H9 (cell line): ENCODE measurements around the gene LPP. TPM values are rescaled to one million over a fixed set of nuclear protein-coding genes. Genes with fewer than 3 reads are reported as not detected.

Experiments used
- DNase-seq: peaks from one replicate; pipeline ENCODE4 v3.0.0-alpha.2; 2017
- H2AFZ ChIP-seq: one replicate; pipeline ENCODE4 v1.6.1; 2013; ENCODE audit warnings: mild to moderate bottlenecking, low read length, control low read depth, moderate library complexity
- H2AK5ac ChIP-seq: 2 replicates; pipeline ENCODE4 v1.6.1; 2013; ENCODE audit warnings: low read length, control low read depth, mixed read lengths; ENCODE audit not compliant: insufficient read length
- H2BK120ac ChIP-seq: one replicate; pipeline ENCODE4 v1.6.1; 2013; ENCODE audit warnings: low read depth, mild to moderate bottlenecking, low read length, control low read depth, inconsistent platforms; ENCODE audit not compliant: poor library complexity, severe bottlenecking
- H2BK12ac ChIP-seq: 2 replicates; pipeline ENCODE4 v1.6.1; 2013; ENCODE audit warnings: low read length, control low read depth, mixed read lengths, low read depth; ENCODE audit not compliant: insufficient read length
- H2BK15ac ChIP-seq: 2 replicates; pipeline ENCODE4 v1.6.1; 2013; ENCODE audit warnings: low read depth, low read length, control low read depth
- H2BK20ac ChIP-seq: one replicate; pipeline ENCODE4 v1.6.1; 2013; ENCODE audit warnings: low read depth, mild to moderate bottlenecking, low read length, control low read depth, inconsistent platforms; ENCODE audit not compliant: poor library complexity, severe bottlenecking
- H2BK5ac ChIP-seq: 2 replicates; pipeline ENCODE4 v1.6.1; 2013; ENCODE audit warnings: low read length, control low read depth, mixed read lengths; ENCODE audit not compliant: insufficient read length
- H3K14ac ChIP-seq: 2 replicates; pipeline ENCODE4 v1.6.1; 2013; ENCODE audit warnings: low read length, control low read depth; ENCODE audit not compliant: insufficient read depth
- H3K18ac ChIP-seq: 2 replicates; pipeline ENCODE4 v1.6.1; 2013; ENCODE audit warnings: low read depth, mild to moderate bottlenecking, mixed read lengths, low read length, control low read depth; ENCODE audit not compliant: insufficient read length
- H3K23ac ChIP-seq: 2 replicates; pipeline ENCODE4 v1.6.1; 2013; ENCODE audit warnings: low read length, control low read depth, mixed read lengths, low read depth; ENCODE audit not compliant: insufficient read length
- H3K23me2 ChIP-seq: 2 replicates; pipeline ENCODE4 v1.6.1; 2013; ENCODE audit warnings: low read depth, mild to moderate bottlenecking, mixed read lengths, low read length, control low read depth; ENCODE audit not compliant: insufficient read length, poor library complexity, severe bottlenecking
- H3K27ac ChIP-seq: 2 replicates; pipeline ENCODE4 v1.5.1; 2013; ENCODE audit warnings: low read length, control low read depth, mixed read lengths, low read depth; ENCODE audit not compliant: insufficient read length
- H3K27me3 ChIP-seq: 2 replicates; pipeline ENCODE4 v1.6.1; 2013; ENCODE audit warnings: low read length, control low read depth, inconsistent platforms; ENCODE audit not compliant: insufficient read depth
- H3K4ac ChIP-seq: 2 replicates; pipeline ENCODE4 v1.6.1; 2013; ENCODE audit warnings: low read depth, mild to moderate bottlenecking, control low read depth, inconsistent platforms, low read length, moderate library complexity
- H3K4me1 ChIP-seq: 2 replicates; pipeline ENCODE4 v1.6.1; 2013; ENCODE audit warnings: low read length, control low read depth, inconsistent platforms; ENCODE audit not compliant: insufficient read depth
- H3K4me2 ChIP-seq: 2 replicates; pipeline ENCODE4 v1.6.1; 2013; ENCODE audit warnings: low read length, control low read depth, mixed read lengths; ENCODE audit not compliant: insufficient read length, insufficient read depth
- H3K56ac ChIP-seq: 2 replicates; pipeline ENCODE4 v1.6.1; 2013; ENCODE audit warnings: low read depth, mild to moderate bottlenecking, mixed read lengths, low read length, control low read depth; ENCODE audit not compliant: insufficient read length
- H3K79me1 ChIP-seq: 2 replicates; pipeline ENCODE4 v1.6.1; 2013; ENCODE audit warnings: low read depth, mild to moderate bottlenecking, moderate library complexity, low read length, control low read depth, inconsistent platforms; ENCODE audit not compliant: insufficient read depth, poor library complexity, severe bottlenecking
- H3K79me2 ChIP-seq: 2 replicates; pipeline ENCODE4 v1.6.1; 2013; ENCODE audit warnings: low read length, control low read depth, inconsistent platforms; ENCODE audit not compliant: insufficient read depth
- H3K9ac ChIP-seq: 2 replicates; pipeline ENCODE4 v1.6.1; 2013; ENCODE audit warnings: low read length, control low read depth, mixed read lengths; ENCODE audit not compliant: insufficient read length; ENCODE audit errors: extremely low read depth
- H3K9me3 ChIP-seq: one replicate; pipeline ENCODE4 v1.6.1; 2013; ENCODE audit warnings: low read depth, low read length, inconsistent platforms; ENCODE audit not compliant: control insufficient read depth
- H3T11ph ChIP-seq: one replicate; pipeline ENCODE4 v1.6.1; 2013; ENCODE audit warnings: mild to moderate bottlenecking, low read length, control low read depth, inconsistent platforms
- H4K20me1 ChIP-seq: one replicate; pipeline ENCODE4 v1.6.1; 2013; ENCODE audit not compliant: control insufficient read depth, insufficient read length, insufficient read depth
- H4K5ac ChIP-seq: 2 replicates; pipeline ENCODE4 v1.6.1; 2013; ENCODE audit warnings: low read depth, mild to moderate bottlenecking, mixed read lengths, low read length, control low read depth; ENCODE audit not compliant: insufficient read length
- H4K8ac ChIP-seq: replicated peaks from 2 replicates; pipeline ENCODE4 v1.6.1; 2013; ENCODE audit warnings: low read length, control low read depth, mixed read lengths, low read depth; ENCODE audit not compliant: insufficient read length
- H4K91ac ChIP-seq: 2 replicates; pipeline ENCODE4 v1.6.1; 2013; ENCODE audit warnings: low read depth, mild to moderate bottlenecking, moderate library complexity, mixed read lengths, low read length, control low read depth; ENCODE audit not compliant: insufficient read length
- H3K27ac Mint-ChIP-seq, 3 experiments: 2 replicates in 2 of 3; 3 replicates in 1 of 3; pipeline ENCODE4 v1.8.0; 2020 to 2021; ENCODE audit warnings: mixed read lengths in 3 of 3, mild to moderate bottlenecking in 1 of 3, moderate library complexity in 1 of 3
- H3K27me3 Mint-ChIP-seq: 2 replicates; pipeline ENCODE4 v1.8.0; 2021; ENCODE audit warnings: low read depth, mild to moderate bottlenecking, moderate library complexity, mixed read lengths
- H3K36me3 Mint-ChIP-seq, 3 experiments: 2 replicates in 2 of 3; 3 replicates in 1 of 3; pipeline ENCODE4 v1.8.0; 2020 to 2021; ENCODE audit warnings: low read depth in 3 of 3, mixed read lengths in 3 of 3; ENCODE audit not compliant: insufficient read depth in 1 of 3
- H3K4me1 Mint-ChIP-seq, 2 experiments: 2 replicates each; pipeline ENCODE4 v1.8.0; 2020; ENCODE audit warnings: mixed read lengths in 2 of 2
- H3K4me3 Mint-ChIP-seq, 2 experiments: 2 replicates in 1 of 2; 3 replicates in 1 of 2; pipeline ENCODE4 v1.8.0; 2020 to 2021; ENCODE audit warnings: mild to moderate bottlenecking in 2 of 2, mixed read lengths in 2 of 2, moderate library complexity in 1 of 2
- H3K9me3 Mint-ChIP-seq, 2 experiments: 2 replicates in 1 of 2; 3 replicates in 1 of 2; pipeline ENCODE4 v1.8.0; 2020; ENCODE audit warnings: mild to moderate bottlenecking in 2 of 2, mixed read lengths in 2 of 2, moderate library complexity in 1 of 2
- CTCF ChIP-seq: fragments of 200-600 bp; sonication (generic); conservative IDR thresholded peaks from 3 replicates; pipeline ENCODE4 v1.8.0; 2021; ENCODE audit warnings: antibody characterized with exemption, mild to moderate bottlenecking
- WGBS: extraction: QIAGEN DNeasy Blood & Tissue Kit; methylation state at CpG from one replicate; pipeline ENCODE4 v1.1.7; 2013; ENCODE audit warnings: missing lambda C conversion rate, low lambda C conversion rate, mixed read lengths; ENCODE audit not compliant: insufficient read length; ENCODE audit errors: extremely low coverage; 5-methylcytosine and 5-hydroxymethylcytosine counted together
- total RNA-seq: library from RNA; stranded (reverse); gene quantifications from 2 replicates; pipeline ENCODE4 v1.2.1, GENCODE V29; 2021

Gene LPP
- total RNA-seq, 1 experiment from 2014 or later, result 64.6 TPM

GRCh38 chr3:188390343-188390718 lies 236.4 kb downstream of the LPP start:
- Histone ChIP-seq H2AK5ac (no peak overlapping the region), H3K27ac (no peak overlapping the region), H2BK12ac (no peak overlapping the region), H3K27me3 (no peaks in the 10 kb centered on the region), H3K4me1 (no peaks in the 10 kb centered on the region), H3K18ac (no peak overlapping the region), H3K9me3 (no peaks in the 10 kb centered on the region), H3K56ac (no peak overlapping the region), H2BK15ac (no peak overlapping the region), H3K14ac (no peak overlapping the region), H2BK20ac (no peak overlapping the region), H2BK120ac (no peak overlapping the region), H3T11ph (no peak overlapping the region), H2BK5ac (no peak overlapping the region), H3K79me1 (peaks cover 2% of the 10 kb centered on the region), H3K23ac (no peak overlapping the region), H3K23me2 (no peaks in the 10 kb centered on the region), H2AFZ (no peak overlapping the region), H3K79me2 (no peaks in the 10 kb centered on the region), H4K8ac (no peak overlapping the region), H3K4me2 (no peak overlapping the region), H4K20me1 (no peaks in the 10 kb centered on the region), H4K5ac (no peak overlapping the region), H3K9ac (no peak overlapping the region), H4K91ac (no peak overlapping the region), H3K4ac (no peak overlapping the region)
- no CpG with 5 or more reads among the region's 4 CpGs for WGBS
- no peak for DNase-seq
- TF ChIP-seq CTCF, result no peak
- Mint-ChIP-seq H3K9me3 (no peaks in the 10 kb centered on the region), H3K36me3 (no peaks in the 10 kb centered on the region), H3K27me3 (no peaks in the 10 kb centered on the region), H3K4me1 (peaks cover 17 to 23% of the 10 kb centered on the region in 2 experiments), H3K27ac (no peak overlapping the region; a peak in 1 of 7 replicates), H3K4me3 (no peak overlapping the region)
